GM23338 (cell line): ENCODE results near the gene RABIF. TPM values are rescaled to one million over a fixed set of nuclear protein-coding genes. Genes with fewer than 3 reads are reported as not detected.

Source experiments
- ATAC-seq: fragments of 200-7000 bp; cut with Tn5 transposase; 3 replicates; pipeline ENCODE4 v1.9.1; 2020
- DNase-seq: peaks from one replicate; pipeline ENCODE4 v3.0.0-alpha.2; 2015; ENCODE audit warnings: low spot score
- H2AFZ ChIP-seq: fragments of 200-600 bp; sonication (generic); 2 replicates; pipeline ENCODE4 v1.8.0; 2016; ENCODE audit warnings: antibody characterized with exemption, mild to moderate bottlenecking, moderate library complexity
- H3F3A ChIP-seq: fragments of 200-600 bp; sonication (generic); replicated peaks from 2 replicates; pipeline ENCODE4 v1.8.0; 2017; ENCODE audit warnings: antibody characterized with exemption, mixed run types, low read depth
- H3K27ac ChIP-seq: fragments of 200-600 bp; sonication (generic); 2 replicates; pipeline ENCODE4 v1.6.1; 2016; ENCODE audit warnings: low read depth
- H3K27me3 ChIP-seq: fragments of 200-600 bp; sonication (generic); 2 replicates; pipeline ENCODE4 v1.8.0; 2016; ENCODE audit warnings: mild to moderate bottlenecking, mixed run types, moderate library complexity; ENCODE audit not compliant: insufficient read depth
- H3K36me3 ChIP-seq: fragments of 200-600 bp; sonication (generic); 2 replicates; pipeline ENCODE4 v1.8.0; 2016; ENCODE audit warnings: mild to moderate bottlenecking; ENCODE audit not compliant: insufficient read depth
- H3K4me1 ChIP-seq: fragments of 200-600 bp; sonication (generic); 2 replicates; pipeline ENCODE4 v1.8.0; 2016; ENCODE audit warnings: mild to moderate bottlenecking, moderate library complexity; ENCODE audit not compliant: insufficient read depth
- H3K4me2 ChIP-seq: fragments of 200-600 bp; sonication (generic); 2 replicates; pipeline ENCODE4 v1.7.1; 2017; ENCODE audit warnings: mixed run types
- H3K4me3 ChIP-seq: fragments of 200-600 bp; sonication (generic); 2 replicates; pipeline ENCODE4 v1.6.1; 2016; ENCODE audit warnings: mixed run types
- H3K79me2 ChIP-seq: fragments of 200-600 bp; sonication (generic); replicated peaks from 2 replicates; pipeline ENCODE4 v1.8.0; 2017; ENCODE audit warnings: mild to moderate bottlenecking; ENCODE audit not compliant: insufficient read depth
- H3K9me2 ChIP-seq: fragments of 200-600 bp; sonication (generic); 2 replicates; pipeline ENCODE4 v1.8.0; 2017; ENCODE audit not compliant: insufficient read depth
- H4K20me1 ChIP-seq: fragments of 200-600 bp; sonication (generic); replicated peaks from 2 replicates; pipeline ENCODE4 v1.8.0; 2017; ENCODE audit warnings: mild to moderate bottlenecking; ENCODE audit not compliant: insufficient read depth
- H3K27ac Mint-ChIP-seq: 2 replicates; pipeline ENCODE4 v1.8.0; 2020; ENCODE audit warnings: inconsistent platforms, mild to moderate bottlenecking, moderate library complexity, mixed read lengths
- H3K27me3 Mint-ChIP-seq: 3 replicates; pipeline ENCODE4 v1.8.0; 2022; ENCODE audit warnings: low read depth, mild to moderate bottlenecking, moderate library complexity, mixed read lengths, inconsistent platforms; ENCODE audit not compliant: insufficient read depth, poor library complexity
- H3K36me3 Mint-ChIP-seq: 3 replicates; pipeline ENCODE4 v1.8.0; 2021; ENCODE audit warnings: low read depth, mild to moderate bottlenecking, inconsistent platforms, moderate library complexity, mixed read lengths
- H3K4me1 Mint-ChIP-seq: 3 replicates; pipeline ENCODE4 v1.8.0; 2020; ENCODE audit warnings: mild to moderate bottlenecking, inconsistent platforms, mixed read lengths
- H3K4me3 Mint-ChIP-seq: 3 replicates; pipeline ENCODE4 v1.8.0; 2021; ENCODE audit warnings: moderate library complexity, mild to moderate bottlenecking, inconsistent platforms, mixed read lengths
- H3K9me3 Mint-ChIP-seq: 3 replicates; pipeline ENCODE4 v1.8.0; 2020; ENCODE audit warnings: moderate library complexity, mild to moderate bottlenecking, inconsistent platforms, mixed read lengths
- CREB1 ChIP-seq: fragments of 250-450 bp; sonication (Bioruptor Pico); IDR thresholded peaks from 2 replicates; pipeline ENCODE4 v1.5.0; 2020; ENCODE audit warnings: low read depth, mild to moderate bottlenecking, moderate library complexity
- ETS1 ChIP-seq: IDR thresholded peaks from 2 replicates; pipeline ENCODE4 v1.6.1; 2016; ENCODE audit warnings: antibody characterized with exemption
- EZH2 ChIP-seq: fragments of 200-600 bp; sonication (generic); IDR thresholded peaks from one replicate; pipeline ENCODE4 v1.8.0; 2017; ENCODE audit warnings: antibody characterized with exemption, mild to moderate bottlenecking, low read depth; ENCODE audit not compliant: unreplicated experiment
- JUNB ChIP-seq: IDR thresholded peaks from one replicate; pipeline ENCODE4 v1.6.1; 2016; ENCODE audit warnings: antibody characterized with exemption; ENCODE audit not compliant: unreplicated experiment
- NANOG ChIP-seq: IDR thresholded peaks from 2 replicates; pipeline ENCODE4 v1.6.1; 2016; ENCODE audit warnings: antibody characterized with exemption, borderline replicate concordance
- POLR2AphosphoS5 ChIP-seq: IDR thresholded peaks from 2 replicates; pipeline ENCODE4 v1.6.1; 2016; ENCODE audit warnings: antibody characterized with exemption, low read depth
- STAT1 ChIP-seq: IDR thresholded peaks from one replicate; pipeline ENCODE4 v1.6.1; 2016; ENCODE audit warnings: antibody characterized with exemption; ENCODE audit not compliant: unreplicated experiment
- ZNF114 ChIP-seq: fragments of 250-450 bp; sonication (Bioruptor Pico); IDR thresholded peaks from 2 replicates; pipeline ENCODE4 v1.5.0; 2020; ENCODE audit warnings: mild to moderate bottlenecking, moderate library complexity
- ZNF331 ChIP-seq: fragments of 250-450 bp; sonication (Bioruptor Pico); IDR thresholded peaks from 2 replicates; pipeline ENCODE4 v1.5.0; 2020; ENCODE audit warnings: low read depth, mild to moderate bottlenecking, moderate library complexity
- polyA plus RNA-seq: library from polyadenylated mRNA; unstranded; fragments of >200 nt; fragmentation: Nextera tagmentation; extraction: Ambion mirVana; gene quantifications from 2 replicates; pipeline ENCODE4 v1.2.1, GENCODE V29; 2016
- total RNA-seq: library from RNA; depleted of rRNA; stranded (reverse); fragments of >200 nt; shearing (Covaris generic); gene quantifications from 2 replicates; pipeline ENCODE4 v1.2.3, GENCODE V29; 2014
- TF ChIP-seq, protein P1 (sequence below): IDR thresholded peaks from one replicate; pipeline ENCODE4 v1.6.1; 2018; ENCODE audit warnings: antibody characterized with exemption; ENCODE audit not compliant: unreplicated experiment
- TF ChIP-seq, protein P2 (sequence below), 2 experiments: fragments of 200-600 bp in 1 of 2; sonication (generic) in 1 of 2; conservative IDR thresholded peaks; 2 replicates each; pipeline versions ENCODE4 v1.5.1 to v1.6.1; 2016 to 2017; ENCODE audit warnings: antibody characterized with exemption in 2 of 2, low read depth in 2 of 2, mild to moderate bottlenecking in 2 of 2, moderate library complexity in 1 of 2

RABIF gene
- total and polyA plus RNA-seq, 2 experiments from 2014 or later = 4.9 to 7.6 TPM

DNA sequence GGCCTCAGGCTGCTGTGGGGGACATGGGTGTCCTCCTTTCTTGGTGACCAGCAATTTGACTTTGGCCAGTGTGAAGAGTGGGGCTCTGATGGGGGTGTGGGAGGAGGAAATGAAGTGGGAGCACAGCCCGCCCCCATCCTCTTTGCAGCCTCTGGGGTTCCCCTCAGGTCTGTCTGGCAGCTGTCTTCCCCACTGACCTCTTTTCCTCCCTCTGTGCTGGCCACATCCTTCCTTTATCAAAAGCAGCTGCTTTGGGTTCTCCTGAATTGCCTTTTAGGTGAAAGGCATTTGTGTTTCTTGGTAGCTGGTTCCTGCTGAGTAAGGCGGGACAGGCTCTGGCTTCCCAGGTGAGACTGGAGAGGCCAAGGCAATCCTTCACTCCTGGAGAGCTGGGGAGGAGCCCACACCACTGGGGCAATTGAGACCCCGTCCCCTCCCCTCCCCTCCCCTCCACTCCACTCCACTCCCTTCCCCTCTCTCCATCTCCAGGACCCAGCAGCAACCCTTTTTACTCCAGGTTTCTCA, 53.3 kb downstream of the RABIF start:
- H3K9me2 ChIP-seq = no peaks in the 10 kb centered on the region; the same call in 1 of the 2 replicates
- peaks cover 4% of the 10 kb centered on the region; the same call in 1 of the 2 replicates for H3K4me1 ChIP-seq
- H3K27me3 ChIP-seq = no peaks in the 10 kb centered on the region
- no peak overlapping the region for H3K4me2 ChIP-seq
- H3K4me3 ChIP-seq = no peak overlapping the region
- H3K36me3 ChIP-seq = no peaks in the 10 kb centered on the region
- Mint-ChIP-seq H3K27ac (no peak overlapping the region), H3K4me1 (peaks cover 21% of the 10 kb centered on the region), H3K36me3 (no peaks in the 10 kb centered on the region), H3K9me3 (no peaks in the 10 kb centered on the region), H3K4me3 (no peak overlapping the region), H3K27me3 (peaks cover 6% of the 10 kb centered on the region)
- H4K20me1 ChIP-seq = no peaks in the 10 kb centered on the region
- H3F3A ChIP-seq = no peaks in the 10 kb centered on the region
- no peak overlapping the region for H3K27ac ChIP-seq
- ATAC-seq = peak; percentile 67
- no peak for DNase-seq
- no peaks in the 10 kb centered on the region for H3K79me2 ChIP-seq
- TF ChIP-seq, protein P1, sequence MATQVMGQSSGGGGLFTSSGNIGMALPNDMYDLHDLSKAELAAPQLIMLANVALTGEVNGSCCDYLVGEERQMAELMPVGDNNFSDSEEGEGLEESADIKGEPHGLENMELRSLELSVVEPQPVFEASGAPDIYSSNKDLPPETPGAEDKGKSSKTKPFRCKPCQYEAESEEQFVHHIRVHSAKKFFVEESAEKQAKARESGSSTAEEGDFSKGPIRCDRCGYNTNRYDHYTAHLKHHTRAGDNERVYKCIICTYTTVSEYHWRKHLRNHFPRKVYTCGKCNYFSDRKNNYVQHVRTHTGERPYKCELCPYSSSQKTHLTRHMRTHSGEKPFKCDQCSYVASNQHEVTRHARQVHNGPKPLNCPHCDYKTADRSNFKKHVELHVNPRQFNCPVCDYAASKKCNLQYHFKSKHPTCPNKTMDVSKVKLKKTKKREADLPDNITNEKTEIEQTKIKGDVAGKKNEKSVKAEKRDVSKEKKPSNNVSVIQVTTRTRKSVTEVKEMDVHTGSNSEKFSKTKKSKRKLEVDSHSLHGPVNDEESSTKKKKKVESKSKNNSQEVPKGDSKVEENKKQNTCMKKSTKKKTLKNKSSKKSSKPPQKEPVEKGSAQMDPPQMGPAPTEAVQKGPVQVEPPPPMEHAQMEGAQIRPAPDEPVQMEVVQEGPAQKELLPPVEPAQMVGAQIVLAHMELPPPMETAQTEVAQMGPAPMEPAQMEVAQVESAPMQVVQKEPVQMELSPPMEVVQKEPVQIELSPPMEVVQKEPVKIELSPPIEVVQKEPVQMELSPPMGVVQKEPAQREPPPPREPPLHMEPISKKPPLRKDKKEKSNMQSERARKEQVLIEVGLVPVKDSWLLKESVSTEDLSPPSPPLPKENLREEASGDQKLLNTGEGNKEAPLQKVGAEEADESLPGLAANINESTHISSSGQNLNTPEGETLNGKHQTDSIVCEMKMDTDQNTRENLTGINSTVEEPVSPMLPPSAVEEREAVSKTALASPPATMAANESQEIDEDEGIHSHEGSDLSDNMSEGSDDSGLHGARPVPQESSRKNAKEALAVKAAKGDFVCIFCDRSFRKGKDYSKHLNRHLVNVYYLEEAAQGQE = no peak
- no peak for TF ChIP-seq ZNF114
- no peak for TF ChIP-seq ZNF331 (CRISPR knock-in tag)
- no peak for TF ChIP-seq ETS1
- no peak for TF ChIP-seq STAT1
- TF ChIP-seq POLR2AphosphoS5 = no peak
- TF ChIP-seq EZH2 = no peak
- no peak for TF ChIP-seq CREB1 (CRISPR knock-in tag)
- no peak for TF ChIP-seq JUNB
- no peak for TF ChIP-seq NANOG
- TF ChIP-seq, protein P2, sequence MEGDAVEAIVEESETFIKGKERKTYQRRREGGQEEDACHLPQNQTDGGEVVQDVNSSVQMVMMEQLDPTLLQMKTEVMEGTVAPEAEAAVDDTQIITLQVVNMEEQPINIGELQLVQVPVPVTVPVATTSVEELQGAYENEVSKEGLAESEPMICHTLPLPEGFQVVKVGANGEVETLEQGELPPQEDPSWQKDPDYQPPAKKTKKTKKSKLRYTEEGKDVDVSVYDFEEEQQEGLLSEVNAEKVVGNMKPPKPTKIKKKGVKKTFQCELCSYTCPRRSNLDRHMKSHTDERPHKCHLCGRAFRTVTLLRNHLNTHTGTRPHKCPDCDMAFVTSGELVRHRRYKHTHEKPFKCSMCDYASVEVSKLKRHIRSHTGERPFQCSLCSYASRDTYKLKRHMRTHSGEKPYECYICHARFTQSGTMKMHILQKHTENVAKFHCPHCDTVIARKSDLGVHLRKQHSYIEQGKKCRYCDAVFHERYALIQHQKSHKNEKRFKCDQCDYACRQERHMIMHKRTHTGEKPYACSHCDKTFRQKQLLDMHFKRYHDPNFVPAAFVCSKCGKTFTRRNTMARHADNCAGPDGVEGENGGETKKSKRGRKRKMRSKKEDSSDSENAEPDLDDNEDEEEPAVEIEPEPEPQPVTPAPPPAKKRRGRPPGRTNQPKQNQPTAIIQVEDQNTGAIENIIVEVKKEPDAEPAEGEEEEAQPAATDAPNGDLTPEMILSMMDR (conservative IDR thresholded peaks at IDR 0.05; ENCODE audit: low read depth in 2 of 2) = no peak
- H2AFZ ChIP-seq = no peak overlapping the region
